GM18502 (cell line): Measurements from ENCODE around the gene ABCC3.
"Not testable (repeated sequence)": the region's sequence is repeated elsewhere in the genome, so short reads cannot be mapped to it uniquely, and the experiment has no call there.

Experiments used
- ATAC-seq: cut with Tn5 transposase; IDR thresholded peaks from one replicate; pipeline ENCODE4 v1.9.1; 2021; ENCODE audit warnings: mild to moderate bottlenecking; ENCODE audit not compliant: unreplicated experiment, poor library complexity

ABCC3 gene

DNA sequence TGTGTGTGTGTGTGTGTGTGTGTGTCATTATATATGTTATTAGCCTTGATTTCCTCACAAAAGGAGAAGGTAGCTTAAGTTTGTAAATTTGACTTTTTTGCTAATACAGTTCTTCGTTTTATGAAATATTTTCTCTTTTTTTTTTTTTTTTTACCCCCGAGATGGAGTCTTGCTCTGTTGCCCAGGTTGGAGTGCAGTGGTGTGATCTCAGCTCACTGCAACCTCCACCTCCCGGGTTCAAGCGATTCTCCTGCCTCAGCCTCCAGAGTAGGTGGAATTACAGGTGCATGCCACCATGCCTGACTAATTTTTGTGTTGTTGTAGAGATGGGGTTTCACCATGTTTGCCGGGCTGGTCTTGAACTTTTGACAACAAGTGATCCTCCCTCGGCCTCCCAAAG lies 89.9 kb downstream of the ABCC3 start:
- not testable (repeated sequence) for ATAC-seq

DNA sequence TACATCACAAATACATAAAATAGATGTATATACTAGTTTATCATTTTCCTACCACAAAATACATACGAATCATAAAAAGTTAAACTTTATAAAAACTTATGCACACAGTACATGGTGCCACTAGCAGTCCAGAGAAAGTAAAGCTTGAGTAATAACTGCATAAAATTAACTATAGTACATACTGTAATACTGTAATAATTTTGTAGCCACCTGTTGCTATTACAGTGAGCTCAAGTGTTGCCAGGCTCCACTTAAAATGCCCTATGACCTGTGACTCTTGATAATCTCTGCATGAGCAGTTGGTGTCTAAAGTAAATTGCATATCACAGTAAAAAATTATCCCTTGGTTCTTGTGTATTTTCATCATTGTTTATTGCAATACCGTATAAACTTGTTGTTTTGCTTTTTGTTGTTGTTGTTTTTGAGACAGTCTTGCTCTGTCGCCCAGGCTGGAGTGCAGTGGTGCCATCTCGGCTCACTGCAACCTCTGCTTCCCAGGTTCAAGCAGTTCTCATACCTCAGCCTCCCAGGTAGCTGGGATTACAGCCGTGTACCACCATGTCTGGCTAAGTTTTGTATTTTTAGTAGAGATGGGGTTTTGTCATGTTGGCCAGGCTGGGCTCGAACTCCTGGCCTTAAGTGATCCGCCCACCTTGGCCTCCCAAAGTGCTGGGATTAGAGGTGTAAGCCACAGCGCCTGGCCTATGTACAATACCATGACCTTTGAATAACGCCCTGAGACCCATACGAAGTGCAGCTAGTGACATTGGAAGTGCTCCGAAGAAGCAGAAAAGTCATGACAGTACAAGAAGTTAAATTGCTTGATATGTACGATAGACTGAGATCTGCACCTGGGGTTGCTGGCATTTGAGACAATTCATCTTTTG lies 91.3 kb downstream of the ABCC3 start:
- ATAC-seq = no peak

DNA sequence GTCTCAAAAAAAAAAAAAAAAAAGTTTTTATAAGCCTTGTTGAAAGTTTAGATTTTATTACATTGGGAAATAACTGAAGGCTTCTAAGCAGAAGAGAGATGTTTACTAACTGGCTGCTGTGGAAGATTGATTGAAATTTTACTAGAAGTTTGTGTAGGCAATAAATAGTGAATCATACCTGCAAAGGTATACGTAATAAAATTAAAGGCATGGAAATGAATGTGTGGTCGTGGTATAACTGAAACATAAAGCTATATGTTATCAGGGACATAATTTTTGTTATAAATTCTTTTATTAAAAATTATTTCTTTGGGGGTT lies 93.4 kb downstream of the ABCC3 start:
- no peak for ATAC-seq

DNA sequence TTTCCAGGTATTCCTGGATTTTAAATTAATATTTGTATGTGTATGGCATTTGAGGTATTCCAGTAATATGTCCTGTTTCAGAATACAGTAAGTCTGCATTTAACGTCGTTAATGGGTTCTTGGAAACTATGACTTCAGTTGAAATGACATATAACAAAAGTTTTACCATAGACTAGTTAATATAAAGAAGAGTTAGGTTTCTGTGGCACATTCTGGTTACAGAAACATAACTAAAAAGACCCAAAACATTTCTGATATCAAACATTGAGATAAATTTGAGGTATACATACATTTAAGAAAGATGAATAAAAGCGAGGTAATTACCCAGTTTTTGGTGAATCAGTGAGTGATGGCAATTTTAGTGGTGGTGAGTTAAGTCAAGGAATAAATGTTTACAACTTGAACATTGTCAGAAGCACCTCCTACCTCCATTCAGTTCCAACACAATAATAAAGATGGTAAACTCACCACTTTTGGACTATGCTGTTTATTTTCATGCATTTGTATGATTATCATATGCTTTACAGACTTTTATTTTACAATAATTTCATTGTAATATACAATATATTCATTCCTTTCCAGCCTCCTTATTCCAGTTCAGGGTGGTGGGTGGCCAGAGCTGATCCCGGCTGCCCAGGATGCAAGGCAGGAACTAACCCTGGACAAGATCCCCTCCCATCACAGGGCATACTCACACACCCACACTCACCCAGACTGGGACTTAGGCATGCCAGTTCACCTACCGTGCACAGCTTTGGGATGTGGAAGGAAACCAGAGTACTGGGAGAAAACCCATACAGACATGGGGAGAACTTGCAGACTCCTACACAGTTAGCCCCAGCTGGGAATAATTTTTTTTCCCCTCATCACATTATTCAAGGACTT lies 94.4 kb downstream of the ABCC3 start:
- ATAC-seq = no peak

DNA sequence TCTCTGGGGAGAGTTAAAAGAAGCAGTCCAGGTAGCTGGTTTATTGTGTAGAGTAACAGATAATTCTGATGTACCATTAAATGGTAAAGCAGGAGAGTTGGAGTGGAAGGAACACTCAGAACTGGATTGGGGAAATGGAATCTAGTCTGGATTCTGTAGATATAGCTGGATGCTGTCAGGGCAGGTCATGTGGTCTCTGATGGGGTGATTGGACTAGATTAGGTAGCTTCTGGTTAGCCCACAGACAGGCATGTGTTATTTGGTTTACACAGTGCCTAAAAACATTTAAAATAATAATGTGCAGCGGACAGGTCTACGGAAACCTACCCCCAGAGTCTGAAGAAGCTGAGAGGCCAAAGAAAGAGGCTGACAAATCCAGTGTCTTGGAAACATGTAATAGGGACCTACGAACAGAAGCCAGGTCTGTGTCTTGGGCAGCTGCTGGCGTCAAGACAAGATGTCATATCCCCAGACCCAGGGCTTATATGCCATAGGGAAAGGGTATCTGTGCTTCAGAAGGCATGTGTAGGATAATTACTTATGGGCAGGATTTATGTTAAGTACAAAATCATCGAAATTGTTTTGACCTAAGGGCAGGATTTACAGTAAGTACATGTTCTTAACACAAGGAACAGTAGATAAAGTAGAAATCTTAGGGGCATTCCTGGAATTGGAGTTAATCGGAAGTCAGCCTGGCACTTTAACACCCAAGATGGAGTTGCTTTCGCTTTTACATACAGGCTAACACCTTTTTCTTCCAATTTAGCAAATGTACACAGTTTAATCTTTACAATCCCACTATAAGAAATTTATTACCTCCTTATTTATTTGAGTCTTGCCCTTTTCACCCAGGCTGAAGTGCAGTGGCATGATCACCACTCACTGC lies 97.1 kb downstream of the ABCC3 start:
- ATAC-seq = no peak

DNA sequence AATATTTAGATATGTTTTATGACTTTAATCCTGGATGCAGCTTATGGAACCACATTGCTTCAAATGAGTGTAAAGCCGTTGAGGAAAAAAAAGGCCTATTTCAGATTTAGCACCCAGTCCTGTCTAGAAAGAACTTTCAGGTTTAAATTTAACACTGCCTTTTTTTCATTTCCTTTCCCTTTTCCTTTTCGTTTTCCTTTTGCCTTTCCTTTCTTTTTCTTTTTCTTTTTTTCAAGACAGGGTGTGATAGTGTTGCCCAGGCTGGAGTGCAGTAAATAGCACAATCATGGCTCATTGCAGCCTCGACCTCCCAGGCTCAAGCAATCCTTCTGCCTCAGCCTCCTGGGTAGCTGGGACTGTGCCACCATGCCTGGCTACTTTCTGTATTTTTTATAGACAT lies 100.6 kb downstream of the ABCC3 start:
- no peak for ATAC-seq

DNA sequence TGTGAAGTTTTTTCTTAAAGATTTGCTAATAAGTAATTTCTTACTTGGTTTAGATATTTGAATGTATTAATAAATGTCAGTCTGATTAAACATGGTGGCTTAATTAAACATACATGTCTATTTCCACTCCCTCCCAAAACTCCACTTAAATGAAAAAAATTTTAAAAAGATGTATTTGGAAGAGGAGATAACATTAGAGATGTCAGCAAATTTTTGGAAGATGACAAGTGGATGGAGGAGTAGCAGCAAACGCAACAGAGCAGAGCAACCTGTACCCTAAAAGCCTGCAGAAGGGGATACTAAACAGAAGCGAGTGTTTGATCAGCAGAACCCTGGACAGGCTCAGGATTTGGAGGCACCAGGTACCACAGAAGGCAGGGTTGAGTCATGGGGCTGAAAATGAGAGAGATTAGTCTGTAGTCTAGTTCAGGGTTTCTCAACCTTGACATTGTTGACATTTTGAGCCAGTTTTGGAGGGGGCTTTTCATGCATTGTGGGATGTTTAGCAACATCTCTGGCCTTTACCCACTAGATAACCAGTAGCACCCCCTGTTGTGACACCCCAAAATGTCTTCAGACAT lies 102.5 kb downstream of the ABCC3 start:
- no peak for ATAC-seq

DNA sequence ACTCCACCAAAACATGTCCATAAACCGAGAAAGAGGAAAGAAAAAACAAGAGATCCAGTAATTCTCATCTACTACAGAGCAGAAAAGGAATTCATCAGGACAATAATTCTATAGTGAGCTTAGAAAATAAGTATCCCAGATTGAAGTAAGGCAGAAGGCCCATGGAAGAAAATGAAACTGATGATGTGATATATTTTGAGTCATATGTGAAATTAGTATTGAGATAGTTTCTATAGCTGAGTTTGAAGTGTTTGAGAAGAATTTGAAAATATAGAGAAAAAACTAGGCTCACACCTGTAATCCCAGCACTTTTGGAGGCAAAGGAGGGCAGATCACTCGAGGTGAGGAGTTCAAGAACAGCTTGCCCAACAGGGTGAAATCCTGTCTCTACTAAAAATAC lies 104.4 kb downstream of the ABCC3 start:
- no peak for ATAC-seq
